GM18517 (cell line): ENCODE results near the gene EXOC1.
"Not testable (repeated sequence)": the region's sequence is repeated elsewhere in the genome, so short reads cannot be mapped to it uniquely, and the experiment has no call there.

Source experiments
- ATAC-seq: cut with Tn5 transposase; IDR thresholded peaks from one replicate; pipeline ENCODE4 v1.9.1; 2021; ENCODE audit warnings: mild to moderate bottlenecking, moderate library complexity; ENCODE audit not compliant: unreplicated experiment

EXOC1 gene, protein sequence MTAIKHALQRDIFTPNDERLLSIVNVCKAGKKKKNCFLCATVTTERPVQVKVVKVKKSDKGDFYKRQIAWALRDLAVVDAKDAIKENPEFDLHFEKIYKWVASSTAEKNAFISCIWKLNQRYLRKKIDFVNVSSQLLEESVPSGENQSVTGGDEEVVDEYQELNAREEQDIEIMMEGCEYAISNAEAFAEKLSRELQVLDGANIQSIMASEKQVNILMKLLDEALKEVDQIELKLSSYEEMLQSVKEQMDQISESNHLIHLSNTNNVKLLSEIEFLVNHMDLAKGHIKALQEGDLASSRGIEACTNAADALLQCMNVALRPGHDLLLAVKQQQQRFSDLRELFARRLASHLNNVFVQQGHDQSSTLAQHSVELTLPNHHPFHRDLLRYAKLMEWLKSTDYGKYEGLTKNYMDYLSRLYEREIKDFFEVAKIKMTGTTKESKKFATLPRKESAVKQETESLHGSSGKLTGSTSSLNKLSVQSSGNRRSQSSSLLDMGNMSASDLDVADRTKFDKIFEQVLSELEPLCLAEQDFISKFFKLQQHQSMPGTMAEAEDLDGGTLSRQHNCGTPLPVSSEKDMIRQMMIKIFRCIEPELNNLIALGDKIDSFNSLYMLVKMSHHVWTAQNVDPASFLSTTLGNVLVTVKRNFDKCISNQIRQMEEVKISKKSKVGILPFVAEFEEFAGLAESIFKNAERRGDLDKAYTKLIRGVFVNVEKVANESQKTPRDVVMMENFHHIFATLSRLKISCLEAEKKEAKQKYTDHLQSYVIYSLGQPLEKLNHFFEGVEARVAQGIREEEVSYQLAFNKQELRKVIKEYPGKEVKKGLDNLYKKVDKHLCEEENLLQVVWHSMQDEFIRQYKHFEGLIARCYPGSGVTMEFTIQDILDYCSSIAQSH

GRCh38 chr4:55853484-55854046 is at the start of gene EXOC1:
Gene EXOC1 (plus strand): TSS chr4:55853648. CDS start chr4:55858324, 4,676 bp downstream.
- ATAC-seq: peak; percentile 96

DNA sequence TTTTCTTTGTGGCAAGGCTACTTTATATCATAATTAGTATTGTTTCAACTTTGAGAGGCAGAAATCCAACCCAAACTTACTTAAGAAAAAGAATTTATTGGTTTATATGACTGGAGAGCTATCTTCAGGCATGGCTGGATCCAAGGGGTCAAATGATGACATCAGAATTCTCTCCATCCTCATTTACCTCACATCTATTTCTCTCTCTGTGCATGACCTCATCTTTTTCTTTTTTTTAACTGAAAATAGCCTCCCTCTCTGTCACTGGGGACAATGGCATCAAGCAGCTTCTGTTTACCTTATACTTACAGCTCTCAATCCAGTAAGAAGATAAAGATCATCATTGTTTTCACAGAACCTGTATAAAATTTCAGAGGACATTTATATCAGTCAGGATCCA is 45.9 kb upstream of the EXOC1 start:
- ATAC-seq: no peak

DNA sequence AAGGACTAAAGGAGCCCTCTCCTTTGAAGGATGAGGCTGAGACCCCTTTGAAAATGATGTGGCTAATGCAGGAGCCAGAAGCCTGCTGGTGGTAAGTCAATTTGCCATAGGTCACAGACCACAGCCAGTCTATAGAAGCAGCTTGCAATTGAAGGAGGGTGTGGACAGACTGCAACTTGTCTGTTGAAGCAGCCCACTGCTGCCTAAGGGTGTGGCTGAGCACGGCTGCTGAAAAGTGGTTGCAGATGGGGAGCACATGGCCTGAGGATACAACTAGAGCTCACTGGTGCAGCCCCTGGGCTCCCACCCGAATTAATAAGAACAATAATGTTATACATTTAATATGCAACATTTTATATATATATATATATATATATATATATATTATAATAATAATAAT is 45.3 kb upstream of the EXOC1 start:
- no peak for ATAC-seq

GRCh38 chr4:55808632-55809031 is 44.8 kb upstream of the EXOC1 start:
- ATAC-seq: no peak

- ATAC-seq: no peak
These were observed 35.8 kb upstream of the EXOC1 start for GRCh38 chr4:55817691-55818090.

- ATAC-seq: no peak
These were observed 33.8 kb upstream of the EXOC1 start, which contains the start of gene EXOC1L for GRCh38 chr4:55819634-55820033. Gene EXOC1L (plus strand): TSS chr4:55819790. CDS start chr4:55820027, 237 bp downstream.

GRCh38 chr4:55820279-55820678 is 33.2 kb upstream of the EXOC1 start:
- no peak for ATAC-seq

GRCh38 chr4:55822329-55822728 is 31.1 kb upstream of the EXOC1 start:
- ATAC-seq: no peak

DNA sequence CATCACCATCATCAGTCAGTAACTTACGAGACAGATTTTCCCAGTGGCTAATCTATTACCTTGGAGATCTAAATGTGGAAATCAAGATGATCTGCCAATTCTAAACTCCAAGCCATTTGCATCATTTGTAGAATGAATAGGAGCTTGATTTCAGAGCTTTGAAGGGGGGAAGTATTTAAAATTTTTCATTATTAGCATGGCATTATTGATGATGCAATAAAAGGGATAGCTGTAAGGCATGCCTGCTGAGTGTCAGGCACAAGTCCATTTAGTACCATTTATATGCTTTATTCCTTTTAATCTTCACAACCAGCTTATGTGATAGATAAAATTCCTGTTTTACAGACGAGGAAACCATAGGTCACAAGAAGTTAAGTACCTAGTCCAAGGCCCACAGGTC is 28.6 kb upstream of the EXOC1 start:
- no peak for ATAC-seq

GRCh38 chr4:55826986-55827385 is 26.5 kb upstream of the EXOC1 start:
- no peak for ATAC-seq

DNA sequence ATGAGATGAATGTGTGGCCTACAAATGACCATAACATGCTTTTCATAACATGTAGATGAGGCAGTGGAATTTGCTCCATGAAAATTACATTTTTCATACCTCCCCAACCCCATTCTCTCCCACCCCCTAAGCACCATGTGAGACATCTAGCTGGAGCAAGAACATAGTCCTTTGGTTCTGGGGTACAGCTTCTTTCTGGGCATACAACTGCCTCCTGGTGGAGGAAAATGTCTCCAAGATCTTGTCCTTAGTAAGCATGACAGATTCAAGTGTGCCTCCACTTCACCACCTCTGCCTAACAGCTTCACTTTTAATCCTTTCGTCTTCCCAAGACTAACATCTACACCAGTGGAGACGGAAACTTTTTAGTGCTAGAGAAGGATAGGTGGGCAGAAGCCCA is 25.9 kb upstream of the EXOC1 start:
- no peak for ATAC-seq

GRCh38 chr4:55830048-55830447 is 23.4 kb upstream of the EXOC1 start:
- ATAC-seq: no peak

DNA sequence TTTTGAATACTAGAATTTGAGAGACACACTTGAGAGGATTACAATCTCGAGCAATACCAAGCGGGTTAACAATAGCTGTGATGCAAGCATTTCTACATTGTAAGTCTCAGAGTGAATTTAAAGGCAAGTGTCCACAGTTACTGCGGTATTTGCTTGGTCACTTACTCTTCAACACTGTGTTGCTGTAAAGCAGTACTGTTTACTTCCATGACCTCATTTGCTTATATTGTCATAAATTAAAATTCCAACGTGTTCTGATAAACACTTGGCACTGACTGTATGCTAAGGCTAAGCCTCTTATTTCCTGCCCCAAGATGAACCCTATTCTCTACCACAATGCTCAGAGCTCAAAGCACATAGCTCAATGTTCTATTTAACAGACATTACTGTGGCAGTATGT is 22.7 kb upstream of the EXOC1 start:
- ATAC-seq: no peak

GRCh38 chr4:55834086-55834795 is 19.2 kb upstream of the EXOC1 start:
- ATAC-seq: no peak

DNA sequence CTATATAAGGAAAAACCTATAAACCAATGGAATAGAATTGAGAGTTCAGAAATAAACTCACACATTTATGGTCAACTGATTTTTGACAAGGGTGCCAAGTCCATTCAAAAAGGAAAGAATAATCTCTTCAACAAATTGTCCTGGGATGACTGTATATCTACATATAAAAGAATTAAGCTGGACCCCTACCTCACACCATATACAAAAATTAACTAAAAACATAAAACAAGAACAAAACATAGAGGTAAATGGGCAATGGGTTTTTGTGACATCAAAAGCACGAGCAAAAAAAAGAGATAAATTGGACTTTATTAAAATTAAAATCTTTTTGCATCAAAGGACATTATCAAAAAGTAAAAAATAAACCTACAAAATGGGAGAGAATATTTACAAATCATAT is 15.5 kb upstream of the EXOC1 start:
- no peak for ATAC-seq

- ATAC-seq: no peak
These were observed 15.1 kb upstream of the EXOC1 start for GRCh38 chr4:55838356-55838755.

DNA sequence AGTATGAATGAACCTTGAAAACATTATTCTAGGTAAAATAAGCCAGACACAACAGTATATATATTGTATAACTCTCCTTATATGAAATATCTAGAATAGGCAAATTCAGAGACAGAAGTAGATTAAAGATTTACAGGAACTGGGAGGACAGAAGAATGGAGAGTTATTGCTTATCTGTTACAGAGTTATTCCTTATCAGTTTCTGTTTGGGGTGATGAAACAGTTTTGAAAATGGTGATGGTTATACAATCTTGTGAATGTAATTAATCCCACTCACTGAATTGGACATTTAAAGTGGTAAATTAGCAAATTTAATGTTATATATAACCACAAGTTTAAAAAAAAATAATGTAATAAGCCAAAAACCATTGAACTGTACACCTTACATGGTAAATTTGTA is 14.5 kb upstream of the EXOC1 start:
- ATAC-seq: no peak

GRCh38 chr4:55840956-55841355 is 12.5 kb upstream of the EXOC1 start:
- ATAC-seq: no peak

DNA sequence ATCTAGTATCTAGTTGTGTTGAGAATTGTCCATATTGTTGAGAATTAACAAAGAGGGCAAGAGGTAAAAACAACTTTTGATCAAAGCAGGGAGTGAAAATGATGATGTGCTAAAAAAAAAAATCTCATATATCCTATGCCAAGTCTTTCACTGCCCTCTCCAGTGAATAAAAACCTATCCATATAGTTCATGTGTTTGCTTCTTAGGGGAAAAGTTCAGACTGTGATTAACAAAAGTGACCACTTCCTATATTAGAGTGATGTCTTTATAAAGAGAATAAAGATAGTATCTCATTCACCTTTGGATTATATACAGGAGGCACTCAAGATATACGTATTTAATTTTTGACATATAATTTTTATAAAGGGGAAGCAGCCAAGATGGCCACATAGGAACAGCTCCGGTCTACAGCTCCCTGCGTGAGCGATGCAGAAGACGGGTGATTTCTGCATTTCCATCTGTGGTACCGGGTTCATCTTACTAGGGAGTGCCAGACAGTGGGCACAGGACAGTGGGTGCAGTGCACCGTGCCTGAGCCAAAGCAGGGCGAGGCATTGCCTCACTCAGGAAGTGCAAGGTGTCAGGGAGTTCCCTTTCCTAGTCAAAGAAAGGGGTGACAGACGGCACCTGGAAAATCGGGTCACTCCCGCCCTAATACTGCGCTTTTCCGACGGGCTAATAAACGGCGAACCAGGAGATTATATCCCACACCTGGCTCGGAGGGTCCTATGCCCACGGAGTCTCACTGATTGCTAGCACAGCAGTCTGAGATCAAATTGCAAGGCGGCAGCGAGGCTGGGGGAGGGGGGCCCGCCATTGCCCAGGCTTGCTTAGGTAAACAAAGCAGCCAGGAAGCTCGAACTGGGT is 11.8 kb upstream of the EXOC1 start:
- ATAC-seq: not testable (repeated sequence)

DNA sequence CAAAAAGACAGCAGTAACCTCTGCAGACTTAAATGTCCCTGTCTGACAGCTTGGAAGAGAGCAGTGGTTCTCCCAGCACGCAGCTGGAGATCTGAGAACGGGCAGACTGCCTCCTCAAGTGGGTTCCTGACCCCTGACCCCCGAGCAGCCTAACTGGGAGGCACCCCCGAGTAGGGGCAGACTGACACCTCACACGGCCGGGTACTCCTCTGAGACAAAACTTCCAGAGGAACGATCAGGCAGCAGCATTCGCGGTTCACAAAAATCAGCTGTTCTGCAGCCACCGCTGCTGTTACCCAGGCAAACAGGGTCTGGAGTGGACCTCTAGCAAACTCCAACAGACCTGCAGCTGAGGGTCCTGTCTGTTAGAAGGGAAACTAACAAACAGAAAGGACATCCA is 11.1 kb upstream of the EXOC1 start:
- ATAC-seq: not testable (repeated sequence)
